Right atrium auricular region (tissue), 2 donors: ENCODE data around the gene MOB4. TPM values are rescaled to one million over a fixed set of nuclear protein-coding genes. Genes with fewer than 3 reads are reported as not detected.

Experiments used
- DNase-seq: peaks from one replicate; pipeline ENCODE4 v3.0.0-alpha.2; 2019; ENCODE audit warnings: low spot score
- H3K27ac ChIP-seq, 2 donors: fragments of 200-600 bp; sonication (generic); 1 replicate in 1 of 2; 2 replicates in 1 of 2; pipeline ENCODE4 v1.5.1; 2016 to 2019
- H3K27me3 ChIP-seq, 2 donors: fragments of 200-600 bp; sonication (generic); one replicate each; pipeline versions ENCODE4 v1.5.1 to v1.6.0; 2017 to 2019
- H3K36me3 ChIP-seq: fragments of 200-600 bp; sonication (generic); one replicate; pipeline ENCODE4 v1.5.1; 2016
- H3K4me1 ChIP-seq, 2 donors: fragments of 200-600 bp; sonication (generic); one replicate each; pipeline versions ENCODE4 v1.5.1 to v1.6.0; 2017 to 2019
- H3K4me3 ChIP-seq, 2 donors: fragments of 200-600 bp; sonication (generic); 1 replicate in 1 of 2; 2 replicates in 1 of 2; pipeline ENCODE4 v1.5.1; 2017 to 2019; ENCODE audit warnings: mild to moderate bottlenecking in 1 of 2, moderate library complexity in 1 of 2
- H3K9me3 ChIP-seq, 2 donors: fragments of 200-600 bp; sonication (generic); one replicate each; pipeline ENCODE4 v1.5.1; 2019
- total RNA-seq, 2 donors: library from RNA; depleted of rRNA; stranded (reverse); fragments of >200 nt; gene quantifications; one replicate each; pipeline ENCODE4 v1.1.0, GENCODE V29; 2016
- TF ChIP-seq, protein P1 (sequence below), 2 donors: fragments of 200-600 bp; sonication (generic); IDR thresholded peaks; one replicate each; pipeline ENCODE4 v1.5.1; 2019; ENCODE audit warnings: antibody characterized with exemption in 2 of 2

MOB4 gene
- total RNA-seq, 2 donors from 2014 or later: 23.5 to 35.9 TPM

DNA sequence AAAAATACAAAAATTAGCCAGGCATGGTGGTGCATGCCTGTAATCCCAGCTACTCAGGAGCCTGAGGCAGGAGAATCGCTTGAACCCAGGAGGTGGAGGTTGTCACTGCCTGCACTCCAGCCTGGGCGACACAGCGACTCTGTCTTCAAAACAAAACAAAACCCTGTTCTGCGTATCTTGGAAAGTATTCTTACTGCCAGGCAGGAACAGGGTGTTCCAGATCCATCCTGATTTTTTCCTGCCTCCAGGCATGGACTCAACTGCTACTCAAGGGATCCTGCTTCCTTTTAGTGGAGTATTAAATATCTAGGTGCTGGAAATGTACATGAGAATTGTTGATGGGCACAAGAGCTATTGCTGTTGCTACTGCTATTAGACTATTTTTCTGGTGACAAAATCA, 28.5 kb upstream of the MOB4 start:
- H3K36me3 ChIP-seq: peaks cover 64% of the 10 kb centered on the region
- DNase-seq: no peak

DNA sequence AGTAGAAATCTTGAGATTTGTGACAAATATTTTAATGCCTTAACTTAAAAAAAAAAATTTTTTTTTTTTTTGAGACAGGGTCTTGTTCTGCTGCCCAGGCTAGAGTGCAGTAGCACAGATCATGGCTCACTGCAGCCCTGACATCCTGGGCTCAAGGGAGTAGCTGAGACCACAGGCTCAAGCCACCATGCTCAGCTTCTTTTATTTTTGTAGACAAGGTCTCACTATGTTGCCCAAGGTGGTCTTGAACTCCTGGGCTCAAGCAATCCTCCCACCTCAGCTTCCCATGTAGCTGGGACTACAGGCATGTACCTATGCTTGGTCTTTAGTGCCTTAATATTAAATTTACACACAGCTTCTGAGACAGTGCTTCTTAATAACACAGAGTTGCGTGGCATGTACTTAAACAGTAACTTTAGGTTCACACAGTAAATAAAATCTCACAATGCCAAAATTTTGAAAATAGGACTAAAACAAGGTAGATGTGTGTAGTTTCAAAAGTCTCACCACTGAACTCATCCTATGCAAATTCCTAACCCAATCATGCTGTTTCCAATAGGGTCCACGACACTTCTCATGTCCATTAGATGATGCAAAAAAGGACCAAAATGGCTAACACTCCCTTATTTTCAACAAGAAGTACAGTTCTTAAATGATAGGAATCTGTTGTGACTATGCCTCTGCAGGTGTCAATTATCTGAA, 20.3 kb upstream of the MOB4 start:
- H3K27ac ChIP-seq: no peak overlapping the region
- H3K9me3 ChIP-seq: no peaks in the 10 kb centered on the region
- H3K4me3 ChIP-seq: no peak overlapping the region
- H3K27me3 ChIP-seq: no peaks in the 10 kb centered on the region
- H3K36me3 ChIP-seq: peaks cover 64% of the 10 kb centered on the region
- DNase-seq: no peak
- peaks cover 0 to 35% of the 10 kb centered on the region in 2 donors for H3K4me1 ChIP-seq
- TF ChIP-seq, protein P1, sequence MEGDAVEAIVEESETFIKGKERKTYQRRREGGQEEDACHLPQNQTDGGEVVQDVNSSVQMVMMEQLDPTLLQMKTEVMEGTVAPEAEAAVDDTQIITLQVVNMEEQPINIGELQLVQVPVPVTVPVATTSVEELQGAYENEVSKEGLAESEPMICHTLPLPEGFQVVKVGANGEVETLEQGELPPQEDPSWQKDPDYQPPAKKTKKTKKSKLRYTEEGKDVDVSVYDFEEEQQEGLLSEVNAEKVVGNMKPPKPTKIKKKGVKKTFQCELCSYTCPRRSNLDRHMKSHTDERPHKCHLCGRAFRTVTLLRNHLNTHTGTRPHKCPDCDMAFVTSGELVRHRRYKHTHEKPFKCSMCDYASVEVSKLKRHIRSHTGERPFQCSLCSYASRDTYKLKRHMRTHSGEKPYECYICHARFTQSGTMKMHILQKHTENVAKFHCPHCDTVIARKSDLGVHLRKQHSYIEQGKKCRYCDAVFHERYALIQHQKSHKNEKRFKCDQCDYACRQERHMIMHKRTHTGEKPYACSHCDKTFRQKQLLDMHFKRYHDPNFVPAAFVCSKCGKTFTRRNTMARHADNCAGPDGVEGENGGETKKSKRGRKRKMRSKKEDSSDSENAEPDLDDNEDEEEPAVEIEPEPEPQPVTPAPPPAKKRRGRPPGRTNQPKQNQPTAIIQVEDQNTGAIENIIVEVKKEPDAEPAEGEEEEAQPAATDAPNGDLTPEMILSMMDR (IDR thresholded peaks at IDR 0.05): no peak

More for the DNA sequence above, 28.5 kb upstream of the MOB4 start:
- TF ChIP-seq, protein P1 (IDR thresholded peaks at IDR 0.05): no peak
- H3K9me3 ChIP-seq: peaks cover 0 to 6% of the 10 kb centered on the region in 2 donors
- no peaks in the 10 kb centered on the region for H3K27me3 ChIP-seq
- no peaks in the 10 kb centered on the region for H3K4me1 ChIP-seq
- peak overlapping the region in 1 of 2 donors; percentile 11 for H3K27ac ChIP-seq
- H3K4me3 ChIP-seq: no peak overlapping the region

- DNase-seq: no peak
- Histone ChIP-seq H3K27ac (no peak overlapping the region), H3K4me1 (peaks cover 0 to 43% of the 10 kb centered on the region in 2 donors), H3K4me3 (no peak overlapping the region), H3K9me3 (no peaks in the 10 kb centered on the region), H3K36me3 (peaks cover 53% of the 10 kb centered on the region), H3K27me3 (no peaks in the 10 kb centered on the region)
- TF ChIP-seq, protein P1 (IDR thresholded peaks at IDR 0.05): no peak
These were observed 19.2 kb upstream of the MOB4 start for GRCh38 chr2:197496695-197497094.

DNA sequence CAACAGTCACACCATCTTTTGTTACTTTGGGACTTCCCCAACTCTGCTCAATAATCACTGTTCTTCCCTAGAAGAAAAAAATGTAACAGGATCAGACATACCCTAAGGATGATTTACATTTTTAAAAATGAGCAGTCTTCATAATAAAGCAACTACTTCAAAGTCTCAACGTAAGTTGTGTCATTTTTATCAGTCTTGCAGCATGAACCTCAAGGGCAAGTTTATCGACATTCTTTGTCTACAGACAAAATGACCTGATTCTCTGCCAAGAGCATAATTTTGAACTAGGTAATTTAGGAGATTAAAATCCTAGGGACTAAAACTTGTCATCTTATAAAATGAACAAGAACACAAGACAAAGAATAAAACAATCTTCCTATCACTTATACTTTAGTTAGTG, 18.5 kb upstream of the MOB4 start:
- peaks cover 53% of the 10 kb centered on the region for H3K36me3 ChIP-seq
- no peak for DNase-seq
- no peak overlapping the region for H3K4me3 ChIP-seq
- H3K27me3 ChIP-seq: no peaks in the 10 kb centered on the region
- TF ChIP-seq, protein P1 (IDR thresholded peaks at IDR 0.05): no peak
- H3K9me3 ChIP-seq: no peaks in the 10 kb centered on the region
- peaks cover 0 to 49% of the 10 kb centered on the region in 2 donors for H3K4me1 ChIP-seq
- no peak overlapping the region for H3K27ac ChIP-seq

GRCh38 chr2:197498235-197498936, 17.5 kb upstream of the MOB4 start:
- Histone ChIP-seq H3K4me3 (peak overlapping the region; percentile 89 to 94), H3K27me3 (no peaks in the 10 kb centered on the region), H3K36me3 (peaks cover 50% of the 10 kb centered on the region), H3K4me1 (peaks cover 0 to 53% of the 10 kb centered on the region in 2 donors), H3K27ac (peak overlapping the region; percentile 99), H3K9me3 (no peaks in the 10 kb centered on the region)
- TF ChIP-seq, protein P1 (IDR thresholded peaks at IDR 0.05): no peak
- no peak for DNase-seq
